Hepatocyte (in vitro differentiated cells): ENCODE measurements around the gene HRH2.

Experiments used
- EZH2 ChIP-seq: fragments of 200-600 bp; sonication (generic); IDR thresholded peaks from 2 replicates; pipeline ENCODE4 v1.6.1; 2016; ENCODE audit warnings: antibody characterized with exemption, mild to moderate bottlenecking, borderline replicate concordance
- EZH2phosphoT487 ChIP-seq: fragments of 200-600 bp; sonication (generic); IDR thresholded peaks from one replicate; pipeline ENCODE4 v1.6.1; 2018; ENCODE audit warnings: antibody characterized with exemption, mild to moderate bottlenecking, low read depth, moderate library complexity; ENCODE audit not compliant: unreplicated experiment, severe bottlenecking
- TF ChIP-seq, protein P1 (sequence below): fragments of 200-600 bp; sonication (generic); IDR thresholded peaks from 2 replicates; pipeline ENCODE4 v1.5.1; 2016; ENCODE audit warnings: antibody characterized with exemption, mild to moderate bottlenecking; ENCODE audit not compliant: poor library complexity

DNA sequence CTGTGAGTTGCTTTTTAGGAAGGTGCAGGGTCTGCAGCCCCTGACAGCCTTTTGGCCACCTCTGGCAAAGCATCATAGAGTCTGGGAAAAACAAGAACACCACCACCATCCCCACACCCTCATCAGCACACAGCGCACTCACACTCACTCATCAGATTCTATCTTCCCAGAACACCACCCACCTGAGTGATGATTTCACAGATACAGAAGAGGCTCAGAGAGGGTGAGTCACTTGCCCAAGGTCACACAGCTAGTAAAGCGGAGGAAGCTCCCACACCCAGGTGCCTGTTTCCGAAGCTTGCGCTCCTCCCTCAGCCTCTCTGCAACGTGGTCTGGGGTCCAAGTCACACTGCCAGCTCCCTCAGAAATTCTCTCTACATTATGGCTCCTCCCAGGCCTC is 41.8 kb upstream of the HRH2 start:
- no peak for TF ChIP-seq EZH2phosphoT487
- TF ChIP-seq, protein P1, sequence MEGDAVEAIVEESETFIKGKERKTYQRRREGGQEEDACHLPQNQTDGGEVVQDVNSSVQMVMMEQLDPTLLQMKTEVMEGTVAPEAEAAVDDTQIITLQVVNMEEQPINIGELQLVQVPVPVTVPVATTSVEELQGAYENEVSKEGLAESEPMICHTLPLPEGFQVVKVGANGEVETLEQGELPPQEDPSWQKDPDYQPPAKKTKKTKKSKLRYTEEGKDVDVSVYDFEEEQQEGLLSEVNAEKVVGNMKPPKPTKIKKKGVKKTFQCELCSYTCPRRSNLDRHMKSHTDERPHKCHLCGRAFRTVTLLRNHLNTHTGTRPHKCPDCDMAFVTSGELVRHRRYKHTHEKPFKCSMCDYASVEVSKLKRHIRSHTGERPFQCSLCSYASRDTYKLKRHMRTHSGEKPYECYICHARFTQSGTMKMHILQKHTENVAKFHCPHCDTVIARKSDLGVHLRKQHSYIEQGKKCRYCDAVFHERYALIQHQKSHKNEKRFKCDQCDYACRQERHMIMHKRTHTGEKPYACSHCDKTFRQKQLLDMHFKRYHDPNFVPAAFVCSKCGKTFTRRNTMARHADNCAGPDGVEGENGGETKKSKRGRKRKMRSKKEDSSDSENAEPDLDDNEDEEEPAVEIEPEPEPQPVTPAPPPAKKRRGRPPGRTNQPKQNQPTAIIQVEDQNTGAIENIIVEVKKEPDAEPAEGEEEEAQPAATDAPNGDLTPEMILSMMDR = no peak
- TF ChIP-seq EZH2 = no peak
